Left hindlimb (tissue), 1 donor: Measurements from ENCODE around the gene FAM187B.

ENCODE experiments used
- DNase-seq: peaks from one replicate; pipeline ENCODE4 v3.0.0-alpha.2; 2018

The FAM187B gene

GRCh38 chr19:35228177-35228930, at the start of gene FAM187B:
TSS of gene FAM187B (minus strand) at chr19:35228739. CDS start at chr19:35228680, 59 bp downstream.
- no peak for DNase-seq

GRCh38 chr19:35276706-35277281, 48.3 kb upstream of the FAM187B start:
- no peak for DNase-seq

- no peak for DNase-seq
Observed at GRCh38 chr19:35274323-35274722, 45.8 kb upstream of the FAM187B start.

- no peak for DNase-seq
Observed at GRCh38 chr19:35273686-35274259, 45.2 kb upstream of the FAM187B start.

GRCh38 chr19:35272954-35273649, 44.6 kb upstream of the FAM187B start:
- no peak for DNase-seq

GRCh38 chr19:35272122-35272719, 43.7 kb upstream of the FAM187B start:
- DNase-seq, result no peak

- DNase-seq, result no peak
Observed at GRCh38 chr19:35271546-35271945, 43.0 kb upstream of the FAM187B start.

- no peak for DNase-seq
Observed at GRCh38 chr19:35270381-35270811, 41.9 kb upstream of the FAM187B start.

GRCh38 chr19:35269438-35270117, 41.0 kb upstream of the FAM187B start:
- peak; percentile 92 for DNase-seq

GRCh38 chr19:35268536-35269437, 40.2 kb upstream of the FAM187B start, which contains the start of gene USF2:
TSS of gene USF2 (plus strand) at chr19:35268962. CDS start at chr19:35269102, 140 bp downstream.
- peak; percentile 81 for DNase-seq

GRCh38 chr19:35267818-35268535, 39.4 kb upstream of the FAM187B start:
- DNase-seq, result peak; percentile 85

GRCh38 chr19:35267353-35267817, 38.8 kb upstream of the FAM187B start:
- peak; percentile 69 for DNase-seq

- peak; percentile 62 for DNase-seq
Observed at GRCh38 chr19:35266520-35267352, 38.2 kb upstream of the FAM187B start.

GRCh38 chr19:35265900-35266519, 37.5 kb upstream of the FAM187B start:
- DNase-seq, result no peak

GRCh38 chr19:35265126-35265899, 36.8 kb upstream of the FAM187B start:
- no peak for DNase-seq

GRCh38 chr19:35264268-35265125, 36.0 kb upstream of the FAM187B start:
- DNase-seq, result no peak

- no peak for DNase-seq
Observed at GRCh38 chr19:35262101-35262761, 33.7 kb upstream of the FAM187B start.
